Subcutaneous adipose tissue (tissue), 4 donors: Measurements from ENCODE around the gene MEIS2. TPM values are rescaled to one million over a fixed set of nuclear protein-coding genes. Genes with fewer than 3 reads are reported as not detected.

Experiments
- CTCF ChIP-seq: fragments of 450-650 bp; IDR thresholded peaks from one replicate; pipeline ENCODE4 v1.5.1; 2016; ENCODE audit warnings: low read depth, mild to moderate bottlenecking, control low read depth, antibody characterized with exemption, moderate library complexity
- total RNA-seq, 4 donors: library from RNA; depleted of rRNA; stranded (reverse); fragments of >200 nt; gene quantifications; one replicate each; pipeline ENCODE4 v1.1.0, GENCODE V29; 2016

MEIS2 gene
- total RNA-seq, 4 donors from 2014 or later = 10.3 to 21.7 (median 14.9) TPM

- TF ChIP-seq CTCF = no peak
Observed at GRCh38 chr15:36940219-36940618, 160.1 kb downstream of the MEIS2 start.

- TF ChIP-seq CTCF = no peak
Observed at GRCh38 chr15:36938764-36939163, 161.6 kb downstream of the MEIS2 start.

GRCh38 chr15:36938131-36938530 is 162.2 kb downstream of the MEIS2 start:
- TF ChIP-seq CTCF = no peak

- no peak for TF ChIP-seq CTCF
Observed at GRCh38 chr15:36936613-36937012, 163.7 kb downstream of the MEIS2 start.

GRCh38 chr15:36933255-36933990 is 166.9 kb downstream of the MEIS2 start:
- no peak for TF ChIP-seq CTCF

- no peak for TF ChIP-seq CTCF
Observed at GRCh38 chr15:36932070-36932469, 168.3 kb downstream of the MEIS2 start.

GRCh38 chr15:36931434-36931833 is 168.9 kb downstream of the MEIS2 start:
- no peak for TF ChIP-seq CTCF
